Measurements from ENCODE around the gene PDE1A. TPM values are rescaled to one million over a fixed set of nuclear protein-coding genes. Genes with fewer than 3 reads are reported as not detected.

The PDE1A gene
- total and polyA plus RNA-seq, 8 donors: 0.58 to 33.6 (median 12.9) TPM; not detected in 1

- no peak overlapping the region for H3K4me3 ChIP-seq
- intact Hi-C loops (cut with DNase I; ENCODE audit: low total_unique reads): no loop called here
- no peaks in the 10 kb centered on the region for H3K36me3 ChIP-seq
- DNase-seq: no peak
- H3K27ac ChIP-seq: no peak overlapping the region
- H3K4me1 ChIP-seq: no peaks in the 10 kb centered on the region
- 78 to 83% (median 80%) methylated on average over 3 of the region's 3 CpGs for WGBS, 5 donors
- no peaks in the 10 kb centered on the region for H3K9me3 ChIP-seq
- no peak for TF ChIP-seq POLR2A (IDR thresholded peaks at IDR 0.05)
- TF ChIP-seq EP300 (IDR thresholded peaks at IDR 0.05): no peak
- TF ChIP-seq POLR2AphosphoS5 (IDR thresholded peaks at IDR 0.05): no peak
- TF ChIP-seq CTCF (IDR thresholded peaks at IDR 0.05): no peak
- H3K27me3 ChIP-seq: no peaks in the 10 kb centered on the region
Measured at GRCh38 chr2:182113334-182113733, 313.5 kb downstream of the PDE1A start.

DNA sequence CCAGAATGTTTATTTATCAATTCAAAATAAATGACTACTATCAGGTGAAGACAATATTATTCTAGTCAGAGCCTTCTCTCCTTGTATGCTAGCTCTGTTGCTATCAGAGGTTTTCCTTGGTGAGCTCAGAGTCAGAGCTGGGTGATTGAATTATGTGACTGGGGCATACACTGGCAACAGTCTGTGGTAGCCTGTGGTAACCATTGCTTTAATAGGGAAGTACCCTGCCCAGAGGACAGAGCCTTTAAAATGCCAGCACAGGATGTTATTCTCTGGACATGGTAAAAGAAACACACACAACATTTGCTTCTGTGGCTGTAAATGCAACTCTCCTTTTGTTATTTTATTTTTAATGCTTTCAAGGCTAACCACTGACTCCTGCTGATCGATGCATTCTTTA, 316.5 kb downstream of the PDE1A start:
- H3K9me3 ChIP-seq: no peaks in the 10 kb centered on the region
- TF ChIP-seq POLR2A (IDR thresholded peaks at IDR 0.05) (no peak), EP300 (IDR thresholded peaks at IDR 0.05) (no peak)
- H3K36me3 ChIP-seq: no peaks in the 10 kb centered on the region
- DNase-seq: no peak
- intact Hi-C loops (cut with DNase I; ENCODE audit: low total_unique reads): no loop called here
- H3K4me1 ChIP-seq: no peaks in the 10 kb centered on the region
- no peaks in the 10 kb centered on the region for H3K27me3 ChIP-seq
- 55 to 79% (median 70%) methylated on average over 1 of the region's 1 CpG for WGBS, 5 donors
- H3K4me3 ChIP-seq: no peak overlapping the region
- H3K27ac ChIP-seq: no peak overlapping the region

DNA sequence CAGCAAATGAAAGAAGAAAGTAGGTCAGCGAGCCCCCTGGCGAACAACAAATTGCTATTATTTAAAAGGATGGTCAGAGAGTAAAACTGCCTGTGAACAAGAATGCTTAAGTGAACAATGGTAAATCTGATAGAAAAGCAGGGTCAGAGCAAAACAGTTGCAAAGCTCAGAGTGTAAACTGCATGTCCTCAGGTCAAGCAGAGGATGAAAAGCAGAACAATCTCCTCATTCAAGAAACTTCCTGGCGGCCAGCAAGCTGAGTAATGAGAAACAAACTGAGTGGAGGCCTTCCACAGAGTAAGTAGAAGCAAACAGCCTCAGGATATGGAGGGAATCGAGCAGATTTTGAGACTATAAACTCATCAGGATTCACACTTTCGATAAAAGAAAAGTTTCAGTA, 323.3 kb downstream of the PDE1A start:
- Histone ChIP-seq H3K4me1 (no peaks in the 10 kb centered on the region), H3K27me3 (no peaks in the 10 kb centered on the region), H3K36me3 (no peaks in the 10 kb centered on the region), H3K4me3 (no peak overlapping the region), H3K9me3 (no peaks in the 10 kb centered on the region), H3K27ac (no peak overlapping the region)
- no peak for TF ChIP-seq POLR2A (IDR thresholded peaks at IDR 0.05)
- TF ChIP-seq CTCF (IDR thresholded peaks at IDR 0.05): no peak
- TF ChIP-seq POLR2AphosphoS5 (IDR thresholded peaks at IDR 0.05): no peak
- TF ChIP-seq EP300 (IDR thresholded peaks at IDR 0.05): no peak
- DNase-seq: peak in 1 of 2 donors; percentile 29
- intact Hi-C loops (cut with DNase I; ENCODE audit: low total_unique reads): no loop called here
- 76 to 88% (median 80%) methylated on average over 5 of the region's 5 CpGs for WGBS, 5 donors

DNA sequence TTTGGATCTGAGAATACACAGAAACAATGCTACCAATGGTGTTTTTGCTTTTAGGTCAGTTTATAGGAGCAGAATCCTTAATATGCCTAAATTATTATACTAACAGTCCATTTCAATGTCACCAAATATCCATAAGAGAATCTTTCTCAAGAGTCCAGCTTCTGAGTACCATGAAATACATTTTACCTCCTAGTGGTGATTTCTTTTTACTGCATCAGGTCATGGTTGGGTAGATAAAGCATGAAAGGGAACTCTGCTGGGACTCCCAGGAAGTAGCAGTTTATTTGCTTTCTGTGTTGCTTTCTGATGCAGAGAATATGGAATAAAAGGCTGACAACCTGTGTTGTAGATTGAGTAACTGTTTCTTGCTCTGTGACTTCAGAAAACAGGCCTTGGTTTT, 325.6 kb downstream of the PDE1A start:
- no peaks in the 10 kb centered on the region for H3K27me3 ChIP-seq
- intact Hi-C loops (cut with DNase I; ENCODE audit: low total_unique reads): no loop called here
- no peak for TF ChIP-seq POLR2A (IDR thresholded peaks at IDR 0.05)
- TF ChIP-seq CTCF (IDR thresholded peaks at IDR 0.05): no peak
- no peak for TF ChIP-seq EP300 (IDR thresholded peaks at IDR 0.05)
- no peak for TF ChIP-seq POLR2AphosphoS5 (IDR thresholded peaks at IDR 0.05)
- no peaks in the 10 kb centered on the region for H3K9me3 ChIP-seq
- H3K4me1 ChIP-seq: no peaks in the 10 kb centered on the region
- no peak overlapping the region for H3K27ac ChIP-seq
- no peaks in the 10 kb centered on the region for H3K36me3 ChIP-seq
- no peak for DNase-seq
- H3K4me3 ChIP-seq: no peak overlapping the region

GRCh38 chr2:182098648-182099047, 328.2 kb downstream of the PDE1A start:
- no peak for DNase-seq
- Histone ChIP-seq H3K9me3 (peaks cover 0 to 6% (median under 1%) of the 10 kb centered on the region in 4 donors), H3K4me1 (no peaks in the 10 kb centered on the region), H3K4me3 (no peak overlapping the region), H3K27me3 (no peaks in the 10 kb centered on the region), H3K36me3 (no peaks in the 10 kb centered on the region), H3K27ac (no peak overlapping the region)
- intact Hi-C loops (cut with DNase I; ENCODE audit: low total_unique reads): no loop called here
- TF ChIP-seq CTCF (IDR thresholded peaks at IDR 0.05): no peak
- no peak for TF ChIP-seq POLR2A (IDR thresholded peaks at IDR 0.05)
- TF ChIP-seq POLR2AphosphoS5 (IDR thresholded peaks at IDR 0.05): no peak
- TF ChIP-seq EP300 (IDR thresholded peaks at IDR 0.05): no peak
- WGBS, 5 donors: 61 to 84% (median 73%) methylated on average over 1 of the region's 1 CpG

Data from stomach (tissue), 9 donors.